Loucy (cell line): ENCODE measurements around the gene GRAMD2A.

Source experiments
- EZH2phosphoT487 ChIP-seq: fragments of 200-600 bp; IDR thresholded peaks from 2 replicates; pipeline ENCODE4 v1.6.1; 2018; ENCODE audit warnings: antibody characterized with exemption, mild to moderate bottlenecking, moderate library complexity, borderline replicate concordance
- TF ChIP-seq, protein P1 (sequence below): fragments of 200-600 bp; sonication (generic); conservative IDR thresholded peaks from 2 replicates; pipeline ENCODE4 v1.5.1; 2014; ENCODE audit warnings: mild to moderate bottlenecking, antibody characterized with exemption, low read length

- TF ChIP-seq, protein P1, sequence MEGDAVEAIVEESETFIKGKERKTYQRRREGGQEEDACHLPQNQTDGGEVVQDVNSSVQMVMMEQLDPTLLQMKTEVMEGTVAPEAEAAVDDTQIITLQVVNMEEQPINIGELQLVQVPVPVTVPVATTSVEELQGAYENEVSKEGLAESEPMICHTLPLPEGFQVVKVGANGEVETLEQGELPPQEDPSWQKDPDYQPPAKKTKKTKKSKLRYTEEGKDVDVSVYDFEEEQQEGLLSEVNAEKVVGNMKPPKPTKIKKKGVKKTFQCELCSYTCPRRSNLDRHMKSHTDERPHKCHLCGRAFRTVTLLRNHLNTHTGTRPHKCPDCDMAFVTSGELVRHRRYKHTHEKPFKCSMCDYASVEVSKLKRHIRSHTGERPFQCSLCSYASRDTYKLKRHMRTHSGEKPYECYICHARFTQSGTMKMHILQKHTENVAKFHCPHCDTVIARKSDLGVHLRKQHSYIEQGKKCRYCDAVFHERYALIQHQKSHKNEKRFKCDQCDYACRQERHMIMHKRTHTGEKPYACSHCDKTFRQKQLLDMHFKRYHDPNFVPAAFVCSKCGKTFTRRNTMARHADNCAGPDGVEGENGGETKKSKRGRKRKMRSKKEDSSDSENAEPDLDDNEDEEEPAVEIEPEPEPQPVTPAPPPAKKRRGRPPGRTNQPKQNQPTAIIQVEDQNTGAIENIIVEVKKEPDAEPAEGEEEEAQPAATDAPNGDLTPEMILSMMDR: no peak
- TF ChIP-seq EZH2phosphoT487: no peak
Observed at GRCh38 chr15:72130272-72130671, 67.3 kb downstream of the GRAMD2A start.
